Kidney tubule cell (primary cell): ENCODE results near the gene ZNF429.
"Not testable (repeated sequence)": the region's sequence is repeated elsewhere in the genome, so short reads cannot be mapped to it uniquely, and the experiment has no call there.

Experiments
- DNase-seq: peaks from one replicate; pipeline ENCODE4 v3.0.0-alpha.2; 2018; ENCODE audit warnings: low spot score

The ZNF429 gene

GRCh38 chr19:21505459-21506451 is at the start of gene ZNF429:
TSS of gene ZNF429 (plus strand) at chr19:21505602. CDS start at chr19:21505772, 170 bp downstream.
- DNase-seq, result peak; percentile 93

GRCh38 chr19:21460686-21461085 is 44.7 kb upstream of the ZNF429 start:
- no peak for DNase-seq

- no peak for DNase-seq
Observed at GRCh38 chr19:21462540-21462939, 42.9 kb upstream of the ZNF429 start.

- DNase-seq, result peak; percentile 90
Observed at GRCh38 chr19:21463449-21464105, 41.8 kb upstream of the ZNF429 start.

DNA sequence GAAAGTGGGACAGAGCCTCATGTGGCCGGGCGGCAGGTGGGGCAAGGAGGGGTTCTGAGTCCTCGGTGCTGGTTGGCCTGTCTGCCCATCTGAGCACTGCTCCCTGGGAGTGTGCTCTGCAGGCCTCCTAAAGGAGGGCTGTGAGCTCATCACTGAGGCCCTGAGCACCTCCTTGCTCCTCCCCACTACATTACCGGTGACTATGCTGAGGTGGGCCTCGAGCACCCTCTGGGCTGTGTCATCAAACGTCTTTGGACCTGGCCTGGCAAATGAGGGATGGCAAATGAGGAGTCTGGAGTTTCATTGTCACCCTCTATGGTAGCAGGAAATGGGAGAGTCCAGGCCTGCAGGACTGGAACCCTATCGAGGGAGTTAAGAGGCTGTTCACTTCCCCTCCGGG is 38.8 kb upstream of the ZNF429 start:
- no peak for DNase-seq

DNA sequence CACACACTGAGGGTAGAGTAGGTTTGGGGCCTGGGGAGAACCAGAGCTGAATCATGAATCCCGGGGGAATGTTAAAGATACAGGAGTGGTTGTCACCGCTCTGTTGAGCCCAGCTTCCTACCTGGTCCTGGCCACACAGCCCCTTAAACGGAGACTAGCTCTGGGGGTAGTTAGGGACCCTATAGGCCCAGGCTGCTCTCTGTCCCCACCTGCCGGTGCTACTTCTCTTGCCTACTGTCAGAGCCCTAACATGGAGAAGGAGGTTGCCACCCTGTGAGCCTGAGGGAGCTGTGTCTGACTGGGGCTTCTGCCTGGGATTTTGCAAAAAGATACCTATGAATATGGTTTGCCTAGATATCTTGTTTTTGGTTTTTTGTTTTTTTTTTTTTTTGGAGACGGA is 36.6 kb upstream of the ZNF429 start:
- no peak for DNase-seq

DNA sequence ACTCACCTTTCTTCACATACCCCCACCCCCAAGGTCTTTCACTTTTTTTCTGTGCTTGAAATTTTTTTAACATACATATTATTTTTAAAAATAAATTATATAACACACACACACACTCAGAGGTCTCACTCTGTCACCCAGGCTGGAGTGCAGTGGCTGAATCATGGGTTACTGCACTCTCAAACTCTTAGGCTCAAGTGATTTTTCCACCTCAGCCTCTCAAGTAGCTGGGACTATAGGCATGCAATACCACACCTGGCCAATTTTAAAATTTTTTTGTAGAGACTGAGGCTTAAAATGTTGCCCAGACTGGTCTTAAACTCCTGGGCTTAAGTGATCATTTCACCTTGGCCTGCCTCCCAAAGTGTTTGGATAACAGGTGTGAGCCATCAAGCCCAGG is 32.9 kb upstream of the ZNF429 start:
- DNase-seq, result no peak

- DNase-seq, result peak; percentile 80
Observed at GRCh38 chr19:21474671-21475181, 30.7 kb upstream of the ZNF429 start.

- not testable (repeated sequence) for DNase-seq
Observed at GRCh38 chr19:21482361-21482760, 23.0 kb upstream of the ZNF429 start.

- peak; percentile 68 for DNase-seq
Observed at GRCh38 chr19:21482863-21483276, 22.5 kb upstream of the ZNF429 start.

- peak; percentile 18 for DNase-seq
Observed at GRCh38 chr19:21483589-21484170, 21.7 kb upstream of the ZNF429 start.

- DNase-seq, result no peak
Observed at GRCh38 chr19:21484631-21485030, 20.8 kb upstream of the ZNF429 start.

DNA sequence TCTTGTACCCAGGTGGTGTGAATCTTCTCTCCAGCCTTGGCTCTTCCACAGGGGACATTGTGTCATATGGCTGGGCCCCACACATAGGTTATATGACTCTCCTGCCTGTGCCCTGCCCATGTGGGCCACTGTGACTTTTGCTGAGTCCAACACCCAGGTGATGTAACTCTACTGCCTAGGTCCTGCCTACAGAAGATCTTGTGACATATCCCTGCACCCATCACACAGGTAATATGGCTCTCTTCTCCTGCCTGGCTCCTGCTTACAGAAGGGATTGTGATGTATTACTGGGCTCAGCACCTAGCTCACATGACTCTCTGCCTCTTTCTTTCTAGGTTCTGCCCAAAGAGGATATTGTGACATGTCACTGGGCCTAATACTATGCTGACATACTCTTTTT is 19.5 kb upstream of the ZNF429 start:
- no peak for DNase-seq

DNA sequence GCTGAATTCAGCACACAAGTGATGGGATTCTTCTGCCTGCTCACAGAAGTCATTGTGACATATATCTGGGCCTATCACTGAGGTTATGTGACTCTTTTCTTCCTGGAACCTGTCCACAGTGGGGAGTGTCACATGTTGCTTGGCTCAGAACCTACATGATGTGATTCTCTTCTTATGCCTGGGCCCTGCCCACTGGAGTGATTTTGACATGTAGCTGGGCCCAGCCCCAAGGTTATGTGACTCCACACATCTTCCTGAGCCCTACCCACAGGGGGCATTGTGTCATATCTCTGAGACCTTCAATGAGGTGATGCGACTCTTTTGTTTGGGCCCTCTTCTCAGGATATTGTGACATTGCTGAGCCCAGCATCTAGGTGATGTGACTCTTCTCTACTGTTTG is 17.4 kb upstream of the ZNF429 start:
- no peak for DNase-seq

DNA sequence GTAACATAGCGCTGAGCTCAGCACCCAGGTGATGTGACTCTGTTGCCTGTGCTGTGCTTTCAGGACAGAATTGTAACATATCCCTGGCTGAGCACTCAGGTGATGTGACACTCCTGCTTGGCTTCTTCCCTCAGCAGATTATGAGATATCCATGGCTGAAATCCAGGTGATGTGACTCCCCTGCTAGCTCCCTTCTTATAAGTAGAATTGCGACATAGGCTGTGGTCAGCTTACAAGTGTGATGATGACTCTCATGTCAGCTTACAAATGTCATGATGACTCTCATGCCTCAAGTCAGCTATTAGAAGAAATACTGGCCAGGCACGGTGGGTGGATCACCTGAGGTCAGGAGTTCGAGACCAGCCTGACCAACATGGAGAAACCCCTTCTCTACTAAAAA is 14.3 kb upstream of the ZNF429 start:
- DNase-seq, result peak; percentile 45

GRCh38 chr19:21492947-21493906 is 12.2 kb upstream of the ZNF429 start:
- DNase-seq, result no peak

DNA sequence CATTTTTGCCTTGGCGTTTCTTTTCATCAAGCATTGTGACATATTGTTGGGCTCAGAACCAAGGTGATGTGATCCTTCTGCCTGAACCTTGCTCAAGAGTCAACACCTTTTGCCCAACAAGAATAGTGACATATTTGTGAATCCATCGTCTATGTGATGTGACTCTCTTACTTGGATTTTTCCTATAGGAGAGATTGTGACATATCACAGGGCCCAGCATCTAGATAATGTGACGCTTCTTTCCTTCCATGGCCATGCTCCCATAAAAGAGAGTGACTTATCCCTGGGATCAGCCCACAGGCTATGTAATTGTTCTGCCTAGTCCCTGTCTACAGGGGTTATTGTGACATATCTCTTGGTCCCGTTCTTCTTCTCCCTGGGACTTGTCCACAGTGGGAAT is 8.5 kb upstream of the ZNF429 start:
- no peak for DNase-seq

- DNase-seq, result peak; percentile 65
Observed at GRCh38 chr19:21498651-21499050, 6.8 kb upstream of the ZNF429 start.

GRCh38 chr19:21508198-21508597 is 2.8 kb downstream of the ZNF429 start:
- DNase-seq, result no peak

GRCh38 chr19:21511058-21511457 is 5.7 kb downstream of the ZNF429 start:
- DNase-seq, result not testable (repeated sequence)

DNA sequence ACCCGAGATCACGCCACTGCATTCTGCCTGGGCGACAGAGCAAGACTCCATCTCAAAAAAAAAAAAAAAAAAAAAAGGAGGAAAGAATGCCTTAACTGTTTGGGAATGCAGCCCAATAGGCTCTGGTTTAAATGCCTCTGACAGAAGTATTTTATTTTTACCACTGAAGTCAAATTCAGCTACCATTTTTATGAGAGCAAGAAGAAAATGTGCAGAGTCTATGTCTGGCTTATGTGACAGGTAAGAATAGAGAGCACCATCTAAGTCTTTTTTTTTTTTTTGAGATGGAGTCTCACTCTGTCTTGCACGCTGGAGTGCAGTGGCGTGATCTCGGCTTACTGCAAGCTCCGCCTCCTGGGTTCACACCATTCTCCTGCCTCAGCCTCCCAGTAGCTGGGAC is 7.2 kb downstream of the ZNF429 start:
- DNase-seq, result peak; percentile 14
